DND-41 (cell line): ENCODE results near the gene WFIKKN2.

ENCODE experiments used
- ATAC-seq: fragments of 200-7000 bp; cut with Tn5 transposase; 3 replicates; pipeline ENCODE4 v1.9.1; 2021; ENCODE audit warnings: low read depth; ENCODE audit not compliant: insufficient read depth
- DNase-seq: peaks from one replicate; pipeline ENCODE4 v3.0.0-alpha.2; 2020
- H2AFZ ChIP-seq: 2 replicates; pipeline ENCODE4 v1.6.0; 2012; ENCODE audit warnings: low read depth, low read length
- H3K27ac ChIP-seq: 2 replicates; pipeline ENCODE4 v1.5.1; 2012; ENCODE audit warnings: low read length, inconsistent platforms
- H3K27me3 ChIP-seq: fragments of 200-600 bp; sonication (generic); 2 replicates; pipeline ENCODE4 v1.6.0; 2012; ENCODE audit warnings: low read length, mild to moderate bottlenecking, inconsistent platforms; ENCODE audit not compliant: insufficient read depth, poor library complexity
- H3K36me3 ChIP-seq: 2 replicates; pipeline ENCODE4 v1.5.1; 2012; ENCODE audit warnings: low read length, inconsistent platforms; ENCODE audit not compliant: insufficient read depth
- H3K4me1 ChIP-seq: 2 replicates; pipeline ENCODE4 v1.5.1; 2012; ENCODE audit warnings: mild to moderate bottlenecking, low read length; ENCODE audit not compliant: insufficient read depth
- H3K4me2 ChIP-seq: 2 replicates; pipeline ENCODE4 v1.6.0; 2012; ENCODE audit warnings: mild to moderate bottlenecking, moderate library complexity, low read length, inconsistent platforms; ENCODE audit not compliant: insufficient read depth
- H3K4me3 ChIP-seq, 2 experiments: fragments of 200-600 bp in 1 of 2; shearing (Covaris generic) in 1 of 2; 2 replicates each; pipeline ENCODE4 v1.5.1; 2012 to 2016; ENCODE audit warnings: inconsistent platforms in 2 of 2, low read length in 2 of 2, mild to moderate bottlenecking in 2 of 2, low read depth in 1 of 2, moderate library complexity in 1 of 2
- H3K79me2 ChIP-seq: 2 replicates; pipeline ENCODE4 v1.6.0; 2012; ENCODE audit warnings: low read length, inconsistent platforms; ENCODE audit not compliant: insufficient read depth
- H3K9ac ChIP-seq: 2 replicates; pipeline ENCODE4 v1.6.0; 2012; ENCODE audit warnings: low read depth, mild to moderate bottlenecking, inconsistent platforms, low read length, moderate library complexity
- H3K9me3 ChIP-seq: 2 replicates; pipeline ENCODE4 v1.5.1; 2012; ENCODE audit warnings: low read length, moderate library complexity, mild to moderate bottlenecking, inconsistent platforms; ENCODE audit not compliant: insufficient read depth, severe bottlenecking
- H4K20me1 ChIP-seq: 2 replicates; pipeline ENCODE4 v1.6.0; 2012; ENCODE audit warnings: low read length; ENCODE audit not compliant: insufficient read depth
- EZH2 ChIP-seq: IDR thresholded peaks from 3 replicates; pipeline ENCODE4 v1.6.1; 2012; ENCODE audit warnings: borderline replicate concordance, low read depth, mild to moderate bottlenecking, moderate library complexity, low read length, inconsistent platforms; ENCODE audit not compliant: severe bottlenecking
- TF ChIP-seq, protein P1 (sequence below): IDR thresholded peaks from 2 replicates; pipeline ENCODE4 v1.5.1; 2012; ENCODE audit warnings: borderline replicate concordance, low read length, moderate library complexity, mild to moderate bottlenecking; ENCODE audit not compliant: poor library complexity, severe bottlenecking; ENCODE audit errors: extremely low read depth

WFIKKN2 gene

GRCh38 chr17:50805486-50805885 lies 29.9 kb upstream of the WFIKKN2 start:
- peaks cover 3% of the 10 kb centered on the region for H3K27me3 ChIP-seq
- no peak overlapping the region for H2AFZ ChIP-seq
- no peaks in the 10 kb centered on the region for H3K4me1 ChIP-seq
- H3K36me3 ChIP-seq = no peaks in the 10 kb centered on the region
- no peak for DNase-seq
- H3K9me3 ChIP-seq = no peaks in the 10 kb centered on the region
- no peak overlapping the region for H3K27ac ChIP-seq
- no peak for ATAC-seq
- H3K4me2 ChIP-seq = no peak overlapping the region
- no peaks in the 10 kb centered on the region for H4K20me1 ChIP-seq
- H3K79me2 ChIP-seq = no peaks in the 10 kb centered on the region
- no peak overlapping the region for H3K4me3 ChIP-seq
- H3K9ac ChIP-seq = no peak overlapping the region
- TF ChIP-seq EZH2 = no peak
- TF ChIP-seq, protein P1, sequence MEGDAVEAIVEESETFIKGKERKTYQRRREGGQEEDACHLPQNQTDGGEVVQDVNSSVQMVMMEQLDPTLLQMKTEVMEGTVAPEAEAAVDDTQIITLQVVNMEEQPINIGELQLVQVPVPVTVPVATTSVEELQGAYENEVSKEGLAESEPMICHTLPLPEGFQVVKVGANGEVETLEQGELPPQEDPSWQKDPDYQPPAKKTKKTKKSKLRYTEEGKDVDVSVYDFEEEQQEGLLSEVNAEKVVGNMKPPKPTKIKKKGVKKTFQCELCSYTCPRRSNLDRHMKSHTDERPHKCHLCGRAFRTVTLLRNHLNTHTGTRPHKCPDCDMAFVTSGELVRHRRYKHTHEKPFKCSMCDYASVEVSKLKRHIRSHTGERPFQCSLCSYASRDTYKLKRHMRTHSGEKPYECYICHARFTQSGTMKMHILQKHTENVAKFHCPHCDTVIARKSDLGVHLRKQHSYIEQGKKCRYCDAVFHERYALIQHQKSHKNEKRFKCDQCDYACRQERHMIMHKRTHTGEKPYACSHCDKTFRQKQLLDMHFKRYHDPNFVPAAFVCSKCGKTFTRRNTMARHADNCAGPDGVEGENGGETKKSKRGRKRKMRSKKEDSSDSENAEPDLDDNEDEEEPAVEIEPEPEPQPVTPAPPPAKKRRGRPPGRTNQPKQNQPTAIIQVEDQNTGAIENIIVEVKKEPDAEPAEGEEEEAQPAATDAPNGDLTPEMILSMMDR = no peak

- H4K20me1 ChIP-seq = no peaks in the 10 kb centered on the region
- H3K27ac ChIP-seq = no peak overlapping the region
- H3K4me2 ChIP-seq = no peak overlapping the region
- H3K4me3 ChIP-seq = no peak overlapping the region
- no peaks in the 10 kb centered on the region for H3K4me1 ChIP-seq
- H3K79me2 ChIP-seq = no peaks in the 10 kb centered on the region
- no peak overlapping the region for H2AFZ ChIP-seq
- no peak for DNase-seq
- no peak for ATAC-seq
- H3K36me3 ChIP-seq = no peaks in the 10 kb centered on the region
- peaks cover 3% of the 10 kb centered on the region for H3K27me3 ChIP-seq
- H3K9ac ChIP-seq = no peak overlapping the region
- H3K9me3 ChIP-seq = no peaks in the 10 kb centered on the region
- TF ChIP-seq, protein P1 = peak; percentile 34
- no peak for TF ChIP-seq EZH2
These were observed 29.2 kb upstream of the WFIKKN2 start for GRCh38 chr17:50806141-50806643.

DNA sequence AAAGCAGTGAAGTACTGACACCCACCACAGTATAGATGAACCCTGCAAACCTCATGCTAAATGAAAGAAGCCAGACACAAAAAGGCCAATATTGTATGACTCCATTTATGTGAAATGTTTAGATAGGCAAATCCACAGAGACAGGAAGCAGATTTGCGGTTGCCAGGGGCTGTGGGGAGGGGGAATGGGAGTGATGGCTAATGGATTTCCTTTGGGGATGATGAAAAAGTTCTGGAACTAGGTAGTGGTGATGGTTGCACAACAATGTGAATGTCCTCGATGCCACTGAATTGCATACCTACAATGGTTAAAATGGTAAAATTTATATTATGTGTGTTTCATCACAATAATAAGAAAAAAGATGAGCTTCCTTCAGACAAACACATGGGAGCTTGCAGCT lies 28.4 kb upstream of the WFIKKN2 start:
- Histone ChIP-seq H3K4me2 (no peak overlapping the region), H3K9ac (no peak overlapping the region), H4K20me1 (no peaks in the 10 kb centered on the region), H3K4me3 (no peak overlapping the region), H3K9me3 (no peaks in the 10 kb centered on the region), H3K79me2 (no peaks in the 10 kb centered on the region), H3K27ac (no peak overlapping the region), H3K27me3 (peaks cover 3% of the 10 kb centered on the region), H3K4me1 (no peaks in the 10 kb centered on the region), H2AFZ (no peak overlapping the region), H3K36me3 (no peaks in the 10 kb centered on the region)
- no peak for DNase-seq
- TF ChIP-seq, protein P1 = no peak
- TF ChIP-seq EZH2 = no peak
- ATAC-seq = no peak

- no peak overlapping the region for H3K27ac ChIP-seq
These were observed 27.7 kb upstream of the WFIKKN2 start for GRCh38 chr17:50807675-50808074.

More at GRCh38 chr17:50807675-50808074, 27.7 kb upstream of the WFIKKN2 start:
- H2AFZ ChIP-seq = no peak overlapping the region
- H3K36me3 ChIP-seq = no peaks in the 10 kb centered on the region
- no peak overlapping the region for H3K4me3 ChIP-seq
- DNase-seq (no peak), ATAC-seq (no peak)
- peaks cover 3% of the 10 kb centered on the region for H3K27me3 ChIP-seq
- no peak overlapping the region for H3K4me2 ChIP-seq
- H3K79me2 ChIP-seq = no peaks in the 10 kb centered on the region
- H4K20me1 ChIP-seq = no peaks in the 10 kb centered on the region
- no peak overlapping the region for H3K9ac ChIP-seq
- H3K9me3 ChIP-seq = no peaks in the 10 kb centered on the region
- TF ChIP-seq, protein P1 = no peak
- TF ChIP-seq EZH2 = no peak
- no peaks in the 10 kb centered on the region for H3K4me1 ChIP-seq
